Fibroblast of gingiva (primary cell): ENCODE results near the gene ADGRL3.

Experiments used
- DNase-seq: peaks from one replicate; pipeline ENCODE4 v3.0.0-alpha.2; 2011; ENCODE audit warnings: low read depth

Gene ADGRL3

GRCh38 chr4:61549336-61549735 lies 349.2 kb downstream of the ADGRL3 start:
- no peak for DNase-seq

GRCh38 chr4:61553557-61554125 lies 353.5 kb downstream of the ADGRL3 start:
- DNase-seq = no peak

- no peak for DNase-seq
Measured at GRCh38 chr4:61555789-61556188, 355.7 kb downstream of the ADGRL3 start.

GRCh38 chr4:61556277-61556676 lies 356.2 kb downstream of the ADGRL3 start:
- no peak for DNase-seq

- DNase-seq = no peak
Measured at GRCh38 chr4:61559396-61559795, 359.3 kb downstream of the ADGRL3 start.

GRCh38 chr4:61561028-61561427 lies 360.9 kb downstream of the ADGRL3 start:
- no peak for DNase-seq

GRCh38 chr4:61571761-61572559 lies 371.8 kb downstream of the ADGRL3 start:
- DNase-seq = no peak

GRCh38 chr4:61575796-61576195 lies 375.7 kb downstream of the ADGRL3 start:
- no peak for DNase-seq

GRCh38 chr4:61579786-61580185 lies 379.7 kb downstream of the ADGRL3 start:
- DNase-seq = no peak

GRCh38 chr4:61580721-61581377 lies 380.7 kb downstream of the ADGRL3 start:
- no peak for DNase-seq

- DNase-seq = no peak
Measured at GRCh38 chr4:61583696-61584095, 383.6 kb downstream of the ADGRL3 start.

GRCh38 chr4:61588621-61589402 lies 388.7 kb downstream of the ADGRL3 start:
- DNase-seq = no peak

GRCh38 chr4:61590881-61591280 lies 390.8 kb downstream of the ADGRL3 start:
- DNase-seq = no peak

GRCh38 chr4:61596606-61597340 lies 396.6 kb downstream of the ADGRL3 start:
- no peak for DNase-seq

- DNase-seq = no peak
Measured at GRCh38 chr4:61603086-61603485, 403.0 kb downstream of the ADGRL3 start.

GRCh38 chr4:61604054-61604453 lies 403.9 kb downstream of the ADGRL3 start:
- DNase-seq = no peak

- no peak for DNase-seq
Measured at GRCh38 chr4:61605984-61606383, 405.9 kb downstream of the ADGRL3 start.

GRCh38 chr4:61614231-61614630 lies 414.1 kb downstream of the ADGRL3 start:
- no peak for DNase-seq

GRCh38 chr4:61619528-61619927 lies 419.4 kb downstream of the ADGRL3 start:
- DNase-seq = no peak

GRCh38 chr4:61628282-61628681 lies 428.2 kb downstream of the ADGRL3 start:
- no peak for DNase-seq

GRCh38 chr4:61628727-61629126 lies 428.6 kb downstream of the ADGRL3 start:
- no peak for DNase-seq

- DNase-seq = no peak
Measured at GRCh38 chr4:61630548-61630947, 430.4 kb downstream of the ADGRL3 start.
